ENCODE measurements around the gene CUL7. TPM values are rescaled to one million over a fixed set of nuclear protein-coding genes. Genes with fewer than 3 reads are reported as not detected.

CUL7 gene
- total RNA-seq, 1 donor, result 48.5 TPM

DNA sequence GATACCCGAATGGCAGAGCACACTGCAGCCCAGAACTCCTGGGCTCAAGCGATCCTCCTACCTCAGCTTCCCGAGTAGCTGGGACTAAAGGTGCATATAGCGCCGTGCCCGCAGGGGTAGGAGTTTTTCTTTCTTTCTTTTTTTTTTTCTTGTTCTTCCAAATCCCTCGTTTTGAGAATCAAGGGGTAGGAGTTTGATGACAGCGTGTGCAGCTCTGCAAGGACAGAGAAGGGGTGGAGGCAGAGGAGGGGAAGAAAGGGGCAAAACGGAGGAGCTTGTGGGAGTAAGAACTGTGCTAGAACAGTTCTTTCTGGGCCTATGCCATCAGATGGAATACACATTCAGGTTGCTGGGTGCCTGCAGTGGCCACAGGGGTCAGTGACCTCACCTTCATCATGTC, 16.9 kb downstream of the CUL7 start:
- no peaks in the 10 kb centered on the region for H4K20me1 ChIP-seq (ENCODE audit: insufficient read depth, low read length)
- no peak overlapping the region for H3K4me2 ChIP-seq (ENCODE audit: insufficient read depth, low read length)
- no peak overlapping the region for H3K27ac ChIP-seq (ENCODE audit: low read depth, low read length)
- peaks cover 71% of the 10 kb centered on the region for H3K36me3 ChIP-seq (ENCODE audit: insufficient read depth, low read length)
- TF ChIP-seq, protein P1, sequence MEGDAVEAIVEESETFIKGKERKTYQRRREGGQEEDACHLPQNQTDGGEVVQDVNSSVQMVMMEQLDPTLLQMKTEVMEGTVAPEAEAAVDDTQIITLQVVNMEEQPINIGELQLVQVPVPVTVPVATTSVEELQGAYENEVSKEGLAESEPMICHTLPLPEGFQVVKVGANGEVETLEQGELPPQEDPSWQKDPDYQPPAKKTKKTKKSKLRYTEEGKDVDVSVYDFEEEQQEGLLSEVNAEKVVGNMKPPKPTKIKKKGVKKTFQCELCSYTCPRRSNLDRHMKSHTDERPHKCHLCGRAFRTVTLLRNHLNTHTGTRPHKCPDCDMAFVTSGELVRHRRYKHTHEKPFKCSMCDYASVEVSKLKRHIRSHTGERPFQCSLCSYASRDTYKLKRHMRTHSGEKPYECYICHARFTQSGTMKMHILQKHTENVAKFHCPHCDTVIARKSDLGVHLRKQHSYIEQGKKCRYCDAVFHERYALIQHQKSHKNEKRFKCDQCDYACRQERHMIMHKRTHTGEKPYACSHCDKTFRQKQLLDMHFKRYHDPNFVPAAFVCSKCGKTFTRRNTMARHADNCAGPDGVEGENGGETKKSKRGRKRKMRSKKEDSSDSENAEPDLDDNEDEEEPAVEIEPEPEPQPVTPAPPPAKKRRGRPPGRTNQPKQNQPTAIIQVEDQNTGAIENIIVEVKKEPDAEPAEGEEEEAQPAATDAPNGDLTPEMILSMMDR (IDR thresholded peaks at IDR 0.05; ENCODE audit: extremely low read depth, low read depth, low read length), result no peak
- H2AFZ ChIP-seq (ENCODE audit: low read length), result no peak overlapping the region
- H3K4me1 ChIP-seq (ENCODE audit: insufficient read depth, low read length), result no peaks in the 10 kb centered on the region
- no peak for DNase-seq (ENCODE audit: insufficient read length, low spot score, missing footprints)
- H3K9me3 ChIP-seq (ENCODE audit: low read depth, low read length), result no peaks in the 10 kb centered on the region
- no peaks in the 10 kb centered on the region for H3K27me3 ChIP-seq (ENCODE audit: insufficient read depth, low read length)
- H3K79me2 ChIP-seq (ENCODE audit: insufficient read depth, low read length), result no peaks in the 10 kb centered on the region
- no peak overlapping the region for H3K4me3 ChIP-seq (ENCODE audit: insufficient read depth, low read length)

DNA sequence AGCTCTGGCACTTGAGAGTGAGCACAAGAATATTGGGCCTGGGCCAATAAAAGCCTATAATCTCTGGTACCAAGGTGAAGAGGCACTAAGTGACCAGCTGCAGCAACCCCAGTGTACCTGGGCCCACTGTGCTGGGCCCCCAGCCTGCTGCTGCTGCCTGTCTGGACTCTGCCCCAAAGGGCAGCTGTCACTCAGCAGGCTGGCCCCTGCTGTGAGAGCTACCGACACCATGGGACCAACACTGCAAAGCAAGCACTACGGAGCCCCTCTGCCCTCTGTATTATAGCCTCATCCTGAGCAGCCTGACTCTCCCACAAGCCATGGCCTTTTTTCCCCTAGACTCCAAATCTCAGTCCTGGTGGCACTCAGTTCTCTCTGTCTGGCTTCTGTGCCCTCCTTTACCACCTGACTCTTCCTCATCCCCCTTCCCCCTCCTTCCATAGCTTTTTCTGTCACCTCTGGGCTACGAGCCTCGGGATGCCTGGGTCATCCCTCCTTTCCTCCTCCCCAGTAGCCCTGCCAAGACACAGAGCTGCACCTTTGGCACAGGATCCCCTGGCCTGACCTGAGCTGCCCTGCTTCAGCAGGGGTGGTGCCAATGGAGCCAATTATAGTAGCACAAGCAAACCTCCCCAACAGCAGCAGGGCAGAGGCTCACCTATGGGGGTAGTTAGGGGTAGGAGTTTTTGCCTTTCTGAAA, 18.0 kb downstream of the CUL7 start:
- no peak overlapping the region for H3K4me3 ChIP-seq (ENCODE audit: insufficient read depth, low read length)
- TF ChIP-seq, protein P1 (IDR thresholded peaks at IDR 0.05; ENCODE audit: extremely low read depth, low read depth, low read length), result no peak
- H3K36me3 ChIP-seq (ENCODE audit: insufficient read depth, low read length), result peaks cover 68% of the 10 kb centered on the region
- H3K9me3 ChIP-seq (ENCODE audit: low read depth, low read length), result no peaks in the 10 kb centered on the region
- H3K27me3 ChIP-seq (ENCODE audit: insufficient read depth, low read length), result no peaks in the 10 kb centered on the region
- no peaks in the 10 kb centered on the region for H3K79me2 ChIP-seq (ENCODE audit: insufficient read depth, low read length)
- no peak overlapping the region for H3K27ac ChIP-seq (ENCODE audit: low read depth, low read length)
- no peak overlapping the region for H3K4me2 ChIP-seq (ENCODE audit: insufficient read depth, low read length)
- H3K4me1 ChIP-seq (ENCODE audit: insufficient read depth, low read length), result no peaks in the 10 kb centered on the region
- no peak overlapping the region for H2AFZ ChIP-seq (ENCODE audit: low read length)
- DNase-seq (ENCODE audit: insufficient read length, low spot score, missing footprints), result peak; percentile 54
- H4K20me1 ChIP-seq (ENCODE audit: insufficient read depth, low read length), result no peaks in the 10 kb centered on the region

DNA sequence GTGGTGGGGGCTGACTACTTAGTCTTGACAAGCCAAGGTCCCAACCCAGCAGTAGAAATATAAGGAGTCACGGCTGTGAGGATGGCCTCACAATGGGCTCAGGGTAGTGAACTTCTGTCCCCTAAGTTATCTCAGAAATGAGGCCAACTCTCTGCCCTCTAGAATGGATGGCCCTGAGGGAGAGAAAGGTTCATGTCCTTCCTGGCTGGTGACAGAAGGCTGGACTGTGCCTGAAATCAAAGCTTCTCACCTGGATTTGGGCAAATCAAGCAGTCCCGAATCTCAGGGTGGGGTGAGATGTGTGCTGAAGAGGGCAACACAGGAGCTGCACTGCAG, 19.5 kb downstream of the CUL7 start:
- no peak overlapping the region for H3K4me3 ChIP-seq (ENCODE audit: insufficient read depth, low read length)
- H3K27ac ChIP-seq (ENCODE audit: low read depth, low read length), result no peak overlapping the region
- no peaks in the 10 kb centered on the region for H3K79me2 ChIP-seq (ENCODE audit: insufficient read depth, low read length)
- H3K36me3 ChIP-seq (ENCODE audit: insufficient read depth, low read length), result peaks cover 68% of the 10 kb centered on the region
- H2AFZ ChIP-seq (ENCODE audit: low read length), result no peak overlapping the region
- no peak overlapping the region for H3K4me2 ChIP-seq (ENCODE audit: insufficient read depth, low read length)
- TF ChIP-seq, protein P1 (IDR thresholded peaks at IDR 0.05; ENCODE audit: extremely low read depth, low read depth, low read length), result no peak
- peak; percentile 72 for DNase-seq (ENCODE audit: insufficient read length, low spot score, missing footprints)
- peaks cover 2% of the 10 kb centered on the region for H4K20me1 ChIP-seq (ENCODE audit: insufficient read depth, low read length)
- H3K4me1 ChIP-seq (ENCODE audit: insufficient read depth, low read length), result no peaks in the 10 kb centered on the region
- no peaks in the 10 kb centered on the region for H3K9me3 ChIP-seq (ENCODE audit: low read depth, low read length)
- no peaks in the 10 kb centered on the region for H3K27me3 ChIP-seq (ENCODE audit: insufficient read depth, low read length)

DNA sequence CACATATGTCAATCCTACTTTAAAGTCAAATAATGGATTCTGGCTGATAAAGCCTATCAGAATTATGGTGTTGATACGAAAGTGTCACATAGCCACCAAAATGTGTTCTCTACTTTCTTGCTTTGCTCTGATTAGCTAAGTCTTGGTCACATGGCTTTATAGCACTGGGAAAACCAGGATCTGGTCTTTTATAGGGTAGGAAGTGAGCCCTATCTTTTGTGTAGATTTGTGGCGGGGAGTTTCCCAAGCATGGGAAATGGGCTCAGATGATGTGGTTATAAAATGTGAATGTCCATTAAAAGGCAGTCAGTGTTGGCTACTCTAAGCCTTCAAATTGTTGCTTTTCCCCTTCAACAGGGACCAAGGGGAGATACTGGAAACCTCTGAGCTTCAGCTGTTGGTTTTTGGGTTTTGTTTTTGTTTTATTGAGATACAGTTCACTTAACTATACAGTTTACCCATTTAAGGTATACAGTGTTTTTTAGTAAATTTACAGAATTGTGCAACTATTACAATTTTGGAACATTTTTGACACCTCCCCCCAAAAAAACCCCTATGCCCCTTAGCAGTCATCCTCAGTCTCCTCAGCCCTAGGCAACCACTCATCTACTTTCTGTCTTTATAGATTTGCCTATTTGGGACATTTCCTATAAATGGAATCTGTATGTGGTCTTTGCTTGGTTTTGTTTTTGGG, 20.0 kb downstream of the CUL7 start:
- TF ChIP-seq, protein P1 (IDR thresholded peaks at IDR 0.05; ENCODE audit: extremely low read depth, low read depth, low read length), result no peak
- no peaks in the 10 kb centered on the region for H3K9me3 ChIP-seq (ENCODE audit: low read depth, low read length)
- H3K36me3 ChIP-seq (ENCODE audit: insufficient read depth, low read length), result peaks cover 69% of the 10 kb centered on the region
- H2AFZ ChIP-seq (ENCODE audit: low read length), result no peak overlapping the region
- H3K27me3 ChIP-seq (ENCODE audit: insufficient read depth, low read length), result no peaks in the 10 kb centered on the region
- H3K79me2 ChIP-seq (ENCODE audit: insufficient read depth, low read length), result no peaks in the 10 kb centered on the region
- H3K4me1 ChIP-seq (ENCODE audit: insufficient read depth, low read length), result no peaks in the 10 kb centered on the region
- H3K4me2 ChIP-seq (ENCODE audit: insufficient read depth, low read length), result no peak overlapping the region
- no peak overlapping the region for H3K27ac ChIP-seq (ENCODE audit: low read depth, low read length)
- H3K4me3 ChIP-seq (ENCODE audit: insufficient read depth, low read length), result no peak overlapping the region
- DNase-seq (ENCODE audit: insufficient read length, low spot score, missing footprints), result peak; percentile 39
- peaks cover 2% of the 10 kb centered on the region for H4K20me1 ChIP-seq (ENCODE audit: insufficient read depth, low read length)

Measured in osteoblast (primary cell).